ENCODE data around the gene GNB1L. TPM values are rescaled to one million over a fixed set of nuclear protein-coding genes. Genes with fewer than 3 reads are reported as not detected.

The GNB1L gene
- total and polyA plus RNA-seq, 8 donors, result 2.1 to 4.8 (median 3.6) TPM

DNA sequence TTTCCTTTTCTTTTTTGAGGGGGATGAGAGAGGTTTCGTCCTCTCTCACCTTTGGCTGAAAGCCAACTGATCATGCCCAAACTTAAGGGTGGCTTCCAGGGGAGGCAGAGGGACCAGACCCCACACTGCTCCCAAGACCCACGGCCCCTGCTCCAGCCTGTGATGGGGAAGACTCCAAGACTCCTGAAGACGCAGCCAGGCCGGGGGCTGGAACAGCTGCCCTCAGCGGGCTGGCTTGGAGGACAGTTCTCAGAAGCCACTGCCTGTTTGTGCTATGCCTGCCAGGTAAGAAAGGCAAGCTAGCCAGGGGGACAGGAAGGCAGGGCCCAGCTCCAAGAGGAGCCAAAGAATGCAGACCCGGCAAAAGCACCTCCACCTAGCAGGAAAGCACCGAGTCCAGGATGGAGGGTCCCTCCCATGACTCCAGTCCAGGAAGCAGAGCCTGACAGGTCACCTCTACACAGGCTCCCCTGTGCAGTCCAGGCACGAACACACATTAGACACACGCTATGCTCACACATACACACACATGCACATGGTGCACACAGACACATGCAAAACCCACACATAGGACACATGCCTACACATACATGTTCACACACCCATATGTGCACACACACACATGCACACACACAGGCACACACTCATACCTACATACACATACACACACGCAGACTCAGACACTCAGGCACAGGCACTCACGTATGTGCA is 31.3 kb downstream of the GNB1L start:
- peak in 3 of 6 donors; percentile 6 to 25 (median 10) for DNase-seq
- no peak for ATAC-seq
- no peak for TF ChIP-seq CTCF (IDR thresholded peaks at IDR 0.05)
- H3K27ac ChIP-seq, result no peak overlapping the region
- H3K36me3 ChIP-seq, result no peaks in the 10 kb centered on the region
- no peaks in the 10 kb centered on the region for H3K4me1 ChIP-seq
- no peak overlapping the region for H3K4me3 ChIP-seq
- intact Hi-C loops (cut with DNase I), result no loop called here
- 82 to 85% methylated on average over 11 of the region's 11 CpGs for WGBS, 2 donors
- FAIRE-seq, result no peak
- H3K27me3 ChIP-seq, result no peaks in the 10 kb centered on the region
- no peaks in the 10 kb centered on the region for H3K9me3 ChIP-seq

GRCh38 chr22:19822301-19823117 is 32.2 kb downstream of the GNB1L start:
- no peak overlapping the region for H3K4me3 ChIP-seq
- DNase-seq (peak in 4 of 6 donors; percentile 1 to 46 (median 8)), ATAC-seq (no peak), FAIRE-seq (no peak)
- intact Hi-C loops (cut with DNase I), result no loop called here
- no peaks in the 10 kb centered on the region for H3K4me1 ChIP-seq
- H3K27me3 ChIP-seq, result no peaks in the 10 kb centered on the region
- H3K27ac ChIP-seq, result no peak overlapping the region
- no peak for TF ChIP-seq CTCF (IDR thresholded peaks at IDR 0.05)
- 90 to 97% methylated on average over 18 of the region's 18 CpGs for WGBS, 2 donors
- H3K9me3 ChIP-seq, result no peaks in the 10 kb centered on the region
- H3K36me3 ChIP-seq, result no peaks in the 10 kb centered on the region

- DNase-seq (peak in 4 of 6 donors; percentile 0 to 43 (median 8)), ATAC-seq (no peak), FAIRE-seq (no peak)
- intact Hi-C loops (cut with DNase I), result no loop called here
- H3K9me3 ChIP-seq, result no peaks in the 10 kb centered on the region
- no peaks in the 10 kb centered on the region for H3K27me3 ChIP-seq
- TF ChIP-seq CTCF (IDR thresholded peaks at IDR 0.05), result no peak
- H3K4me3 ChIP-seq, result no peak overlapping the region
- no peaks in the 10 kb centered on the region for H3K36me3 ChIP-seq
- WGBS, 2 donors, result 90 to 92% methylated on average over 19 to 20 of the region's 20 CpGs
- H3K27ac ChIP-seq, result no peak overlapping the region
- no peaks in the 10 kb centered on the region for H3K4me1 ChIP-seq
Observed at GRCh38 chr22:19821523-19822300, 33.0 kb downstream of the GNB1L start.

- Histone ChIP-seq H3K36me3 (no peaks in the 10 kb centered on the region), H3K27ac (no peak overlapping the region), H3K27me3 (no peaks in the 10 kb centered on the region), H3K4me1 (no peaks in the 10 kb centered on the region), H3K9me3 (no peaks in the 10 kb centered on the region), H3K4me3 (no peak overlapping the region)
- WGBS, 2 donors, result 94 to 97% methylated on average over 18 of the region's 18 CpGs
- no peak for FAIRE-seq
- ATAC-seq, result no peak
- peak in 5 of 6 donors; percentile 0 to 73 (median 8) for DNase-seq
- no peak for TF ChIP-seq CTCF (IDR thresholded peaks at IDR 0.05)
- intact Hi-C loops (cut with DNase I), result no loop called here
Observed at GRCh38 chr22:19820880-19821522, 33.7 kb downstream of the GNB1L start.

Measured in pancreas (tissue), 10 donors.